NCI-H146 (cell line): ENCODE measurements around the gene ACYP2.
A peak's percentile ranks its signal among the peaks of the same experiment; 100 is the strongest.

Experiments used
- DNase-seq: peaks from one replicate; lab custom pipeline; 2025; lab: John Stamatoyannopoulos, UW

Gene ACYP2

GRCh38 chr2:54329482-54330161 is 214.2 kb downstream of the ACYP2 start:
- peak; percentile 15 for DNase-seq

GRCh38 chr2:54330162-54330925 is 214.9 kb downstream of the ACYP2 start:
- peak; percentile 97 for DNase-seq

DNA sequence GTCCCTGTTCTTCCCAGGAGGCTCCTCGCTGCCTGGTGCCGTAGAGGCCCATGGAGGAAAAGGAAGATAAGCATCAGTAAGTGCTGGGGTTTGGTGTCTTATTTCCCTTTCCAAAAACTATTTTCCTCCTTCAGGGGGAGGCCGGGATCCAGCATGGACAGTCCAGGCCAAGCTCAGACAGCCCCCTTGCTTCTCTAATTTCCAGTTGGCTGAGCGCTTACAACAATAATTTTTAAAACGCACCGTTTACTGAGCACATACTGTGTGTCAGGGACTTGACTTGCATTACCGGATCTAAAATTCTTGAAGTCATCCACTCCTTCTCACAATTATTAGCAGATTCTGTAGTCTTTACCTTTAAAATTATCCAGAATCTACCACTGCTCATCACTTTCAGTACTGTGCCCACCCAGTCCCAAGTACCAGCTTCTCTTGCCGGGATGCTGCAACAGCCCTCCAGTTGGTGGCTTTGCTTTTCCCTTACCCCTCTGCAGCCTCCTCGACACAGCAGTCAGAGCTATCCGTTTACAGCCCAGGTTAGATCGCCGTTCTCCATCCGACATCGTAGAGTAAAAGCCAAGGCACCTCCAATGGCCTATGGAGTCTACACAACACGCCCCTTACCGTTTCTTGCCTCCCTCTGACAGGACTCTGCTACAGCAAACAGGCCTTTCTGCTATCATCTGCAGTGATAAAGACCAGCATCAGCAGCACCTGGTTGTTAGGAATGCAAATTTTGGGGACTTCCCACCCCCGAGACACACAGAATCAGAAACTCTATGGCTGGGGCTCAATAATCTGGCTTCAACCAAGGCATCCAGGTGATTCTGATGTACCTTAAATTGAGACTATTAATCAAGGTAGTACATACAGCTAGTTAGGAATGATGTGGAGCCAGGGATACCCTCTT is 215.8 kb downstream of the ACYP2 start:
- DNase-seq: peak; percentile 25

DNA sequence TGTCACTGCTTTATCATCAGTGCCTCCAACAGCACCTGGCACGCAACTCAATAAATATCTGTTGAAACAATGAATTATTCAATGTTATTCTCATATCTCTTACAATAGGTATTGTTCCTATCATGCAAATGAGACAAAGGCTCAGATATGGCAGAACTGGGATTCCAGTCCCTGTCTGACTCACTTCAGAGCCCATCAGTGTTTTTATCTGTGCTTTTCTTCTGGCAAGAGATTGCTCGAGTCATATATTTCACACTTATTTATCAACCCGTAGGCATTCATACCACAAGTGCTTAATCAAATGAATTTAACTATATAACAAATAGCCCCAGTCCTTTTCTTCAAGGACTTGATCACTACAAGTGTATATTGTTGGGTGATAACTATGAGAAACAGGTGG is 217.0 kb downstream of the ACYP2 start:
- DNase-seq: no peak

- no peak for DNase-seq
Observed at GRCh38 chr2:54336136-54336976, 220.9 kb downstream of the ACYP2 start.

DNA sequence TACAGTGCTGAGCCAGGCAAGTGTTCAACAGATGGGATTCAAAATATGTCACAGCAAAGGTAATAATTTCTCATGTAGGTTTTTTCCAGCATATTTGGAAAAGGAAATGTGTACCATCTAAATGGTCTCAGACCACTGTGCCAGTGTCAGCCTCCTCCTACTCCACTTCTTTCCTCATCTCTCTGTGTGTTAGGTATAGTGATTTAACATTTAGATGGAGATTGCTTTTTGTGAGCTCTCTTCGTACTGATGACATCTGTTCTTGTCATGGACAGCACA is 221.5 kb downstream of the ACYP2 start:
- no peak for DNase-seq

- DNase-seq: no peak
Observed at GRCh38 chr2:54341656-54342055, 226.2 kb downstream of the ACYP2 start.

GRCh38 chr2:54342603-54343002 is 227.2 kb downstream of the ACYP2 start:
- DNase-seq: no peak

DNA sequence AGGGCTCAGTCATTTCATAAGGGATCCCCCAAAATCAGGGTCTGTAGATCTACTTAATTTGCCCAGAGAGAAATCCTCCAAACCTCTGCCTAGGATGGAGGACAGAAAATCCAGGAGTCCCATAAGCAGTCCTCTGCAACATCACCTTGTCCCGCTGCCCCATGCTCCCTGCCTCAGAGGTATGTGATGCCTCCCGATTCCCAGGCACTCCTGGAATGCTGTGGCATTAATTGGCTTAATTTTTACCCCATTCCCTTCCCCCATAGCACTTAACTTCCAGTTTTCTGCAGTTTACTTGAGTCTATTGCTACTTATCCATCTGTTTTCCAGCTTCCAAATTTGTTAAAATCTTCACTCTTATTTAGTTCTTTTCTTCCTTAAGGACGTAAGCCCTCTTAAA is 232.2 kb downstream of the ACYP2 start:
- no peak for DNase-seq

- no peak for DNase-seq
Observed at GRCh38 chr2:54348646-54349045, 233.2 kb downstream of the ACYP2 start.

- no peak for DNase-seq
Observed at GRCh38 chr2:54350426-54350825, 235.0 kb downstream of the ACYP2 start.

GRCh38 chr2:54353216-54353615 is 237.8 kb downstream of the ACYP2 start:
- DNase-seq: no peak
